ENCODE results near the gene SMARCAD1.

DNA sequence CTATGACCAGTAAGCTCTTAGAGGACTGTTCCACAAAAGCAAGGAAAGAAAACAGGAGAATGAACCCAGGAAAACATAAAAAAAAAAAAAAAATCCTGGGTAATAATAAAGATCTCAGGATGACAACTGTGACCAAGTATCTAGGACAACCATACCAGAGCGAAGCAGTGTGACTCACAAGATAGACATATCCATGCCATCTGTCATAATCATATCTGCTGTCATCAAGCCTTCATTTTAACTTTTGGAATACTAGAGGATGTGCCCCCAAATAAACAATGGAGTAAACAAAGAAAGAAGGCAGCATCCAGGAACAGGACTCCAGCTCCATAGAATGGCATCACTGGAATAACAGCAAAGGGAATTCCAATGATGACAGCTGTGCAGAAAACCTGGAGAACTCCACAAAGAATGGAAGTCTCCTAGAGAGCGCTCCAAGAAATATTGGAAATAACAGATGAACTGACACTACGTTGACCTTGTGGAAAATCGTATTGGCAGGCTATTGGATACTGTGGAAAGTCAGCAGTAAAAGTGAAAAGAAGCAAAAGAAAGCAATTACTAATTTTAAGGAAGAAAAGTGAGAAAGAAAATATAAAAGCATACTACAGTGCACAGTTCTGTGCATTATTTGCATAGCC is 99.7 kb downstream of the SMARCAD1 start:
- TF ChIP-seq EP300 (IDR thresholded peaks at IDR 0.05; ENCODE audit: borderline replicate concordance) (no peak), EGR1 (IDR thresholded peaks at IDR 0.05) (no peak), ZBTB7A (IDR thresholded peaks at IDR 0.05; ENCODE audit: low read depth) (no peak)
- TF ChIP-seq, protein P1, sequence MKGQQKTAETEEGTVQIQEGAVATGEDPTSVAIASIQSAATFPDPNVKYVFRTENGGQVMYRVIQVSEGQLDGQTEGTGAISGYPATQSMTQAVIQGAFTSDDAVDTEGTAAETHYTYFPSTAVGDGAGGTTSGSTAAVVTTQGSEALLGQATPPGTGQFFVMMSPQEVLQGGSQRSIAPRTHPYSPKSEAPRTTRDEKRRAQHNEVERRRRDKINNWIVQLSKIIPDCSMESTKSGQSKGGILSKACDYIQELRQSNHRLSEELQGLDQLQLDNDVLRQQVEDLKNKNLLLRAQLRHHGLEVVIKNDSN (IDR thresholded peaks at IDR 0.05), result no peak
